GM12873 (cell line): ENCODE results near the gene TRMT2B.

Experiments
- CTCF ChIP-seq: IDR thresholded peaks from 2 replicates; pipeline ENCODE4 v1.5.1; 2012; ENCODE audit warnings: low read depth, mild to moderate bottlenecking, moderate library complexity, low read length, control low read depth; ENCODE audit not compliant: insufficient read depth; ENCODE audit errors: missing control alignments

The TRMT2B gene

GRCh38 chrX:101051549-101052302 is at the start of gene TRMT2B:
Gene TRMT2B (minus strand): TSS chrX:101052111. CDS start chrX:101042289, 9,822 bp downstream.
- TF ChIP-seq CTCF: no peak

DNA sequence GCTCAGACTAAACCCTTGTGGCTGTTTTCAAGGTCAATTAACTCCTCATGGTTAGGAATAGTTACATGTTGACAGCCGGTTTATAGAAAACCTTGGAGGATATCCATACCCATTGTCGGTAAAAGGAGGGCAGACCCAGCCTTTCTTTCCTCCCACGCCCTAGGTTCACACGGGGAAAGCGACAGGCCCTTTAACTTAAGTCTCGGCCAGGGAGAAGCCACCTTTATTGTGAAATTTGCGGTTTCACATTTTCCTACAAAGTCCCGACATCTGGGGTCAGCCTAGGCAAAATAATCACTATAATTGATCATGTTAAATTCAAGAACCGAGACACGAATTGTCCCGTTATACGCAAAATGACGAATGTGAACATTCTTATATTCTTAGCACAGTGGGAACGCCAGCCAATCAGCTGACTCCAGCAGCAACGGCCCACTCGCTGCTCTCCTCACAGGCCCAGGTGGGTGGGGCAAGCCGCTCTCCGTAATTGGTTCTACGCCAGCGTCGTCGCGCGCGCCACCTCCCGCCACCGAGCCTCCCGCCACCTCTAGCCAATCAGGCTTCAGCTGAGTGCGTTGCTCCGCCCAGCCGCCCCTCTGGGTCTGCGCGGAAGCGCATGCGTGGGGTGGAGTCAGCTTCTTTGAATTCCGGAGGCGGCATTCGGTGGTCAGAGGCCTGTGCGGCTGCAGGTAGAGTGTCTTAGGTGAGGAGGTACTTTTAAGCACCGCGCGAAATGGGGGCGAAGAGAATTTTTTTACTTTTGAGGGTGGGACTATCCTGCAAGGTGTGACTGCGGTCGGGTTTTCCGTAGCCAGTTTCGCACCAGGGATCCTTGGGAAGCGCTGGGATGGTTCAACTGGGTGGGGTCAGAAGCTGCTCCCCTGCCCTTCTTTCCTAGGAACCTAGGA is 45.9 kb upstream of the TRMT2B start, which contains the start of gene CENPI:
Gene CENPI, plus strand, starts transcription at position 659 of the 908 bp plus-strand sequence. CDS start 2,867 bp downstream, outside the sequence.
- no peak for TF ChIP-seq CTCF

GRCh38 chrX:101091817-101092216 is 39.9 kb upstream of the TRMT2B start:
- TF ChIP-seq CTCF: no peak

GRCh38 chrX:101081231-101081630 is 29.3 kb upstream of the TRMT2B start:
- TF ChIP-seq CTCF: no peak

GRCh38 chrX:101080326-101081124 is 28.6 kb upstream of the TRMT2B start:
- TF ChIP-seq CTCF: no peak

- TF ChIP-seq CTCF: no peak
These were observed 27.9 kb upstream of the TRMT2B start for GRCh38 chrX:101079736-101080270.
